ENCODE measurements around the gene DMBX1. TPM values are rescaled to one million over a fixed set of nuclear protein-coding genes. Genes with fewer than 3 reads are reported as not detected.

DMBX1 gene
- total RNA-seq, 1 experiment from 2014 or later: 2.3 TPM

- H3K79me1 ChIP-seq (ENCODE audit: insufficient read depth, low read depth, low read length, poor library complexity, severe bottlenecking): no peaks in the 10 kb centered on the region
- no peaks in the 10 kb centered on the region for H3K79me2 ChIP-seq (ENCODE audit: insufficient read depth, low read length)
- H2AFZ ChIP-seq (ENCODE audit: low read length): no peak overlapping the region
- H3T11ph ChIP-seq (ENCODE audit: low read length): no peak overlapping the region
- Mint-ChIP-seq H3K27me3 (ENCODE audit: low read depth) (peaks cover 98% of the 10 kb centered on the region), H3K36me3 (ENCODE audit: insufficient read depth in 1 of 3, low read depth in 3 of 3) (no peaks in the 10 kb centered on the region), H3K4me3 (no peak overlapping the region), H3K27ac (no peak overlapping the region; a peak in 1 of 7 replicates), H3K9me3 (no peaks in the 10 kb centered on the region; a peak in 1 of 5 replicates), H3K4me1 (peaks cover 43 to 59% of the 10 kb centered on the region in 2 experiments)
- WGBS (ENCODE audit: extremely low coverage, insufficient read length, low lambda C conversion rate): no CpG with 5 or more reads among the region's 11 CpGs
- peaks cover 2% of the 10 kb centered on the region for H4K20me1 ChIP-seq (ENCODE audit: control insufficient read depth, insufficient read depth, insufficient read length)
- H4K91ac ChIP-seq (ENCODE audit: insufficient read length, low read depth, low read length): no peak overlapping the region
- H3K4me2 ChIP-seq (ENCODE audit: insufficient read depth, insufficient read length, low read length): no peak overlapping the region
- no peaks in the 10 kb centered on the region for H3K23me2 ChIP-seq (ENCODE audit: insufficient read length, low read depth, low read length, poor library complexity, severe bottlenecking)
- TF ChIP-seq, protein P1, sequence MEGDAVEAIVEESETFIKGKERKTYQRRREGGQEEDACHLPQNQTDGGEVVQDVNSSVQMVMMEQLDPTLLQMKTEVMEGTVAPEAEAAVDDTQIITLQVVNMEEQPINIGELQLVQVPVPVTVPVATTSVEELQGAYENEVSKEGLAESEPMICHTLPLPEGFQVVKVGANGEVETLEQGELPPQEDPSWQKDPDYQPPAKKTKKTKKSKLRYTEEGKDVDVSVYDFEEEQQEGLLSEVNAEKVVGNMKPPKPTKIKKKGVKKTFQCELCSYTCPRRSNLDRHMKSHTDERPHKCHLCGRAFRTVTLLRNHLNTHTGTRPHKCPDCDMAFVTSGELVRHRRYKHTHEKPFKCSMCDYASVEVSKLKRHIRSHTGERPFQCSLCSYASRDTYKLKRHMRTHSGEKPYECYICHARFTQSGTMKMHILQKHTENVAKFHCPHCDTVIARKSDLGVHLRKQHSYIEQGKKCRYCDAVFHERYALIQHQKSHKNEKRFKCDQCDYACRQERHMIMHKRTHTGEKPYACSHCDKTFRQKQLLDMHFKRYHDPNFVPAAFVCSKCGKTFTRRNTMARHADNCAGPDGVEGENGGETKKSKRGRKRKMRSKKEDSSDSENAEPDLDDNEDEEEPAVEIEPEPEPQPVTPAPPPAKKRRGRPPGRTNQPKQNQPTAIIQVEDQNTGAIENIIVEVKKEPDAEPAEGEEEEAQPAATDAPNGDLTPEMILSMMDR (conservative IDR thresholded peaks at IDR 0.05): peak; percentile 94
- no peak overlapping the region for H2BK20ac ChIP-seq (ENCODE audit: low read depth, low read length, poor library complexity, severe bottlenecking)
- H3K4ac ChIP-seq (ENCODE audit: low read depth, low read length): no peak overlapping the region
- no peak overlapping the region for H4K5ac ChIP-seq (ENCODE audit: insufficient read length, low read depth, low read length)
- H3K18ac ChIP-seq (ENCODE audit: insufficient read length, low read depth, low read length): no peak overlapping the region
- H3K14ac ChIP-seq (ENCODE audit: insufficient read depth, low read length): no peak overlapping the region
- H3K27me3 ChIP-seq (ENCODE audit: insufficient read depth, low read length): no peaks in the 10 kb centered on the region; the same call in 1 of the 2 replicates
- H4K8ac ChIP-seq (replicated peaks; ENCODE audit: insufficient read length, low read depth, low read length): no peak overlapping the region
- no peak overlapping the region for H3K9ac ChIP-seq (ENCODE audit: extremely low read depth, insufficient read length, low read length)
- no peak overlapping the region for H3K23ac ChIP-seq (ENCODE audit: insufficient read length, low read depth, low read length)
- H2BK5ac ChIP-seq (ENCODE audit: insufficient read length, low read length): no peak overlapping the region
- DNase-seq: peak; percentile 82
- H3K4me1 ChIP-seq (ENCODE audit: insufficient read depth, low read length): no peaks in the 10 kb centered on the region
- H2BK120ac ChIP-seq (ENCODE audit: low read depth, low read length, poor library complexity, severe bottlenecking): no peak overlapping the region
- no peak overlapping the region for H2AK5ac ChIP-seq (ENCODE audit: insufficient read length, low read length)
- H3K9me3 ChIP-seq (ENCODE audit: control insufficient read depth, low read depth, low read length): no peaks in the 10 kb centered on the region
- no peak overlapping the region for H2BK15ac ChIP-seq (ENCODE audit: low read depth, low read length)
- no peak overlapping the region for H3K56ac ChIP-seq (ENCODE audit: insufficient read length, low read depth, low read length)
- no peak overlapping the region for H3K27ac ChIP-seq (ENCODE audit: insufficient read length, low read depth, low read length)
- no peak overlapping the region for H2BK12ac ChIP-seq (ENCODE audit: insufficient read length, low read depth, low read length)
These were observed 12.3 kb upstream of the DMBX1 start for GRCh38 chr1:46477153-46477929.
